ENCODE measurements around the gene MKLN1. TPM values are rescaled to one million over a fixed set of nuclear protein-coding genes. Genes with fewer than 3 reads are reported as not detected.

MKLN1 gene
- total RNA-seq, 2 donors from 2014 or later = 25.1 to 29.3 TPM

DNA sequence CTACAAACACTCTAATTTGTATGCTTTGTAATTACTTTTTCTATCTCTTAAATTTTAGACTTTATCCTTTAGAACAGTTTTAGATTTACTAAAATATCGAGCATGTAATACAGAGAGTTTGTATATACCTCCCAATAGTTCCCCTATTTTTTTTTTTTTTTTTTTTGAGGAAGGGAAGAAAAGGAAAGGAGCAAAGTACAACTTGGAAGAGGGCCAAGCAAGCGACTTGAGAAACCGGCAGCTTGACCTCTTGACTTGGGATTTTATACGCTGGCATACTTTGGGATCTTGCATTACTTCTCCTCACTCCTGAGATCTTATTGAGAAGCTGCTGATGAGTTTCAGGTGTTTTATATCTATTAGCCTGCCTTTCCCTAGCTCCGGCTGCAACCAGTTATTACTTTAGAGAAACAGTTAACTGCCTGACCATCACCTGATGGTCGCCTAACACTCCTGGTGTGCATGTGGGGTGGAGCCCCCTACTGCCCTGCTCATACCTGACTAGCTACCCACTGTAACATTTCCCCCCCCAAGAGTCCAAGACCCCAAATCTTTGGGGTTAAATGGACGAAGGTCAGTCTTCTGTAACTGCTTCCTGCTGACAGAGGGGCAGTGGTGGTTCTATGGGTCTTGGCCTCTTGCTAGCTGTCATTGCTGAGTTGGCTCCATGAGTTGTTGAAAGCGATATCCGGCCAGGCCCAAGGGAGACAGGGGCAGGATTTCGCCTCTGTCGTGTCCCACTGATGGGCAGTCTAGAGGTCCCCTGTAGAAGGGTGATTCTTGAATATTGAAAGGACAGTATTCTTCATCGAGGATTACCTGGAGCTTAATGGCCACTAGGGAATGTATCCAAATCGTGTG, 28.5 kb downstream of the MKLN1 start:
- 69 to 81% methylated on average over 13 of the region's 13 CpGs for WGBS, 2 donors
- peaks cover 54% of the 10 kb centered on the region for H3K4me1 ChIP-seq
- DNase-seq = peak in 3 of 4 donors; percentile 21 to 51 (median 42)

DNA sequence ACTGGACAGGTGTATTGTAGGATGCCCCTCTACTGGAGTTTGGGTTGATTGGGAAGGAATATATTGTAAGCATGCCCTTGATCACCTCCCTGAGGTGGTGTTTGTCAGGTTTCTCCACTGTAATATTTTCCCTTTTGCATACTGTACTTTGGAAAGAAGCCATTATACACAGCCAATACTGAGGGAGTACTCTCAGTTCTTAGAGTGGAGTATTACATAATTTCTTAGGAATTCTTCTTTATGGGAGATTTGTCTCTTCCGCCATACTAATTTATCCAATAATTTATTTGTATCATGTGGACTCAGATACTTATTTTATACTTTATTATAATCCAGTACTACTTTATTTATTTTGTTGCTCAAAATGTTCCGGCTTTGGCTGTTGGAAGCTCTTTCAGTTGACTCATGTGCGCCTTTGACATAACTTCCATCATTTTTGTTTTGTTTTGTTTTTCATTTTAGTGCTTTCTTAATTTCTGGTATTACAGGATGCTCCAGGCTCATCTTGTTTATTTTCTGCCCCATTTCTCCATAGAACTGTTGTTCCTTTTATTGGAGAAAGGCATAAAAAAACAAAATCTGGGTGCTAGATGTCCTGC, 29.7 kb downstream of the MKLN1 start:
- ATAC-seq (peak; percentile 81), DNase-seq (no peak)
- intact Hi-C loops (cut with DNase I) = no loop called here
- TF ChIP-seq, protein P1, sequence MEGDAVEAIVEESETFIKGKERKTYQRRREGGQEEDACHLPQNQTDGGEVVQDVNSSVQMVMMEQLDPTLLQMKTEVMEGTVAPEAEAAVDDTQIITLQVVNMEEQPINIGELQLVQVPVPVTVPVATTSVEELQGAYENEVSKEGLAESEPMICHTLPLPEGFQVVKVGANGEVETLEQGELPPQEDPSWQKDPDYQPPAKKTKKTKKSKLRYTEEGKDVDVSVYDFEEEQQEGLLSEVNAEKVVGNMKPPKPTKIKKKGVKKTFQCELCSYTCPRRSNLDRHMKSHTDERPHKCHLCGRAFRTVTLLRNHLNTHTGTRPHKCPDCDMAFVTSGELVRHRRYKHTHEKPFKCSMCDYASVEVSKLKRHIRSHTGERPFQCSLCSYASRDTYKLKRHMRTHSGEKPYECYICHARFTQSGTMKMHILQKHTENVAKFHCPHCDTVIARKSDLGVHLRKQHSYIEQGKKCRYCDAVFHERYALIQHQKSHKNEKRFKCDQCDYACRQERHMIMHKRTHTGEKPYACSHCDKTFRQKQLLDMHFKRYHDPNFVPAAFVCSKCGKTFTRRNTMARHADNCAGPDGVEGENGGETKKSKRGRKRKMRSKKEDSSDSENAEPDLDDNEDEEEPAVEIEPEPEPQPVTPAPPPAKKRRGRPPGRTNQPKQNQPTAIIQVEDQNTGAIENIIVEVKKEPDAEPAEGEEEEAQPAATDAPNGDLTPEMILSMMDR (IDR thresholded peaks at IDR 0.05) = no peak
- no peak for TF ChIP-seq POLR2A (IDR thresholded peaks at IDR 0.05)
- peaks cover 59% of the 10 kb centered on the region for H3K4me1 ChIP-seq
- no peak overlapping the region for H3K4me3 ChIP-seq
- H3K36me3 ChIP-seq (replicated peaks in 1 of 2; ENCODE audit: insufficient read depth in 1 of 2, low read depth in 2 of 2) = no peaks in the 10 kb centered on the region
- no peaks in the 10 kb centered on the region for H3K9me3 ChIP-seq
- 73 to 77% methylated on average over 3 of the region's 3 CpGs for WGBS, 2 donors
- H3K27ac ChIP-seq = peak overlapping the region in 3 of 4 donors; percentile 3 to 36 (median 35)
- no peaks in the 10 kb centered on the region for H3K27me3 ChIP-seq

More for the DNA sequence above, 28.5 kb downstream of the MKLN1 start:
- TF ChIP-seq, protein P1 (IDR thresholded peaks at IDR 0.05) = no peak
- no peak for TF ChIP-seq POLR2A (IDR thresholded peaks at IDR 0.05)
- Histone ChIP-seq H3K9me3 (no peaks in the 10 kb centered on the region), H3K27ac (no peak overlapping the region), H3K36me3 (replicated peaks in 1 of 2; ENCODE audit: insufficient read depth in 1 of 2, low read depth in 2 of 2) (no peaks in the 10 kb centered on the region), H3K4me3 (no peak overlapping the region), H3K27me3 (no peaks in the 10 kb centered on the region)
- intact Hi-C loops (cut with DNase I) = no loop called here
- ATAC-seq = no peak

DNA sequence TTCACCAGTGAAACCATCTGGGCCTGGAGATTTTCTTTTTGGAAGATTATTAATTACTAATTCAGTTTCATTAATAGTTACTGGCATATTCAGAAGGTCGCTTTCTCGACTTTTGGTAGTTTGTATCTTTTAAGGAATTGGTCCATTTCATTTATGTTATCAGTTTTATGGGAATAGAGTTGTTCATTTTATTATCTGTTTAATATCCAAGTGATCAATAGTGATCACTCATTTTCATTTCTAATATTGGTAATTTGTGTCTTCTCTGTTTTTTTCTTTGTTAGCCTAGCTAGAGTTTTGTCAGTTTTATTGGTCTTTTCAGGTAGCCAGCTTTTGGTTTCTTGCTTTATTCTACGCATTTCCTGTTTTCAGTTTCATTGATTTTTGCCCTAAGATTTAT, 31.0 kb downstream of the MKLN1 start:
- ATAC-seq (no peak), DNase-seq (no peak)
- Histone ChIP-seq H3K27ac (no peak overlapping the region), H3K27me3 (no peaks in the 10 kb centered on the region), H3K9me3 (no peaks in the 10 kb centered on the region), H3K36me3 (replicated peaks in 1 of 2; ENCODE audit: insufficient read depth in 1 of 2, low read depth in 2 of 2) (no peaks in the 10 kb centered on the region), H3K4me3 (no peak overlapping the region), H3K4me1 (peaks cover 66% of the 10 kb centered on the region)
- intact Hi-C loops (cut with DNase I) = no loop called here
- TF ChIP-seq POLR2A (IDR thresholded peaks at IDR 0.05) = no peak
- TF ChIP-seq, protein P1 (IDR thresholded peaks at IDR 0.05) = no peak
- 89 to 92% methylated on average over 3 of the region's 3 CpGs for WGBS, 2 donors

DNA sequence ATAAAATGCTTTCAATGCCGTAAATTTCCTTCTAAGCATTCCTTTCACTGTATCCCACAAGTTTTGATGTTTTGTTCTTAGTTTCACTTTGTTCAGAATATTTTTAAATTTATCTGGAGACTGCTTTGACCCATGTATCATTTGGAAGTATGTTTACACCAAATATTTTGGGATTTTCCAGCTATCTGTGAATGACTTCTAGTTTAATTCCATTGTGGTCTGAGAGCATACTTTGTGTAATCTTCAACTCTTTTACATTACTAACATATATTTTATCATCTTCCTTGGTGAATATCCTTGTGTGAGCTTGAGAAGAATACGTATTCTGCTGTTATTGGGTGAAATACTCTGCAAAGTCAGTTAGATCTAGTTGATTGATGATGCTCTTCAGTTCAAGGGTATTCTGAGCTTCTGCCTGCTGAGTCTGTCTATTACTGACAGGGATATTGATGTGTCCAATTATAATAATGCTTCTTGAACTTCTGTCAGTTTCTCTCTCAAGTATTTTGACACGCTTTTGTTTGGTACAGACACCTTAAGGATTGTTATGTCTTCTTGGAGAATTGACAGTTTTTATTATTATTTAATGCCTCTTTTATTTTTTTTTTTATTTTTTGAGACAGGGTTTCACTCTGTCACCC, 31.6 kb downstream of the MKLN1 start:
- H3K9me3 ChIP-seq = no peaks in the 10 kb centered on the region
- no peak overlapping the region for H3K27ac ChIP-seq
- H3K27me3 ChIP-seq = no peaks in the 10 kb centered on the region
- no peak for DNase-seq
- ATAC-seq = no peak
- intact Hi-C loops (cut with DNase I) = no loop called here
- peaks cover 68% of the 10 kb centered on the region for H3K4me1 ChIP-seq
- TF ChIP-seq, protein P1 (IDR thresholded peaks at IDR 0.05) = no peak
- no peak for TF ChIP-seq POLR2A (IDR thresholded peaks at IDR 0.05)
- H3K4me3 ChIP-seq = no peak overlapping the region
- 93 to 97% methylated on average over 3 of the region's 3 CpGs for WGBS, 2 donors
- no peaks in the 10 kb centered on the region for H3K36me3 ChIP-seq (replicated peaks in 1 of 2; ENCODE audit: insufficient read depth in 1 of 2, low read depth in 2 of 2)
